PC-3 (cell line): ENCODE results near the gene PDLIM4.

Experiments used
- EZH2 ChIP-seq: fragments of 300-600 bp; sonication (generic); IDR thresholded peaks from one replicate; pipeline ENCODE4 v1.6.1; 2017; ENCODE audit warnings: antibody characterized with exemption, mild to moderate bottlenecking, low read length; ENCODE audit not compliant: unreplicated experiment
- EZH2phosphoT487 ChIP-seq: fragments of 300-600 bp; sonication (generic); IDR thresholded peaks from 2 replicates; pipeline ENCODE4 v1.6.1; 2018; ENCODE audit warnings: mild to moderate bottlenecking, antibody characterized with exemption, low read length, borderline replicate concordance
- TF ChIP-seq, protein P1 (sequence below): fragments of 300-600 bp; sonication (generic); conservative IDR thresholded peaks from 2 replicates; pipeline ENCODE4 v1.5.1; 2017; ENCODE audit warnings: antibody characterized with exemption, low read depth, mild to moderate bottlenecking, low read length

GRCh38 chr5:132303589-132303988 lies 46.1 kb downstream of the PDLIM4 start:
- TF ChIP-seq, protein P1, sequence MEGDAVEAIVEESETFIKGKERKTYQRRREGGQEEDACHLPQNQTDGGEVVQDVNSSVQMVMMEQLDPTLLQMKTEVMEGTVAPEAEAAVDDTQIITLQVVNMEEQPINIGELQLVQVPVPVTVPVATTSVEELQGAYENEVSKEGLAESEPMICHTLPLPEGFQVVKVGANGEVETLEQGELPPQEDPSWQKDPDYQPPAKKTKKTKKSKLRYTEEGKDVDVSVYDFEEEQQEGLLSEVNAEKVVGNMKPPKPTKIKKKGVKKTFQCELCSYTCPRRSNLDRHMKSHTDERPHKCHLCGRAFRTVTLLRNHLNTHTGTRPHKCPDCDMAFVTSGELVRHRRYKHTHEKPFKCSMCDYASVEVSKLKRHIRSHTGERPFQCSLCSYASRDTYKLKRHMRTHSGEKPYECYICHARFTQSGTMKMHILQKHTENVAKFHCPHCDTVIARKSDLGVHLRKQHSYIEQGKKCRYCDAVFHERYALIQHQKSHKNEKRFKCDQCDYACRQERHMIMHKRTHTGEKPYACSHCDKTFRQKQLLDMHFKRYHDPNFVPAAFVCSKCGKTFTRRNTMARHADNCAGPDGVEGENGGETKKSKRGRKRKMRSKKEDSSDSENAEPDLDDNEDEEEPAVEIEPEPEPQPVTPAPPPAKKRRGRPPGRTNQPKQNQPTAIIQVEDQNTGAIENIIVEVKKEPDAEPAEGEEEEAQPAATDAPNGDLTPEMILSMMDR = no peak
- TF ChIP-seq EZH2 (no peak), EZH2phosphoT487 (no peak)
